Activated CD4-positive, alpha-beta T cell treated with anti-CD3 and anti-CD28 coated beads, Interleukin-2, amount 10 ng/mL, durations not matched to agents 24 days and 14 days (primary cell): ENCODE results near the gene FBLN7. TPM values are rescaled to one million over a fixed set of nuclear protein-coding genes. Genes with fewer than 3 reads are reported as not detected.
"Not testable (repeated sequence)": the region's sequence is repeated elsewhere in the genome, so short reads cannot be mapped to it uniquely, and the experiment has no call there.

Experiments
- DNase-seq: peaks from one replicate; pipeline ENCODE4 v3.0.0; 2022
- H3K27ac Mint-ChIP-seq: one replicate; pipeline ENCODE4 v1.8.0; 2022; ENCODE audit warnings: mild to moderate bottlenecking, mixed read lengths
- H3K27me3 Mint-ChIP-seq: one replicate; pipeline ENCODE4 v1.8.0; 2022; ENCODE audit warnings: mixed read lengths
- H3K36me3 Mint-ChIP-seq: one replicate; pipeline ENCODE4 v1.8.0; 2022; ENCODE audit warnings: low read depth, mild to moderate bottlenecking, mixed read lengths
- H3K4me1 Mint-ChIP-seq: one replicate; pipeline ENCODE4 v1.8.0; 2021; ENCODE audit warnings: mixed read lengths
- H3K4me3 Mint-ChIP-seq: one replicate; pipeline ENCODE4 v1.8.0; 2022; ENCODE audit warnings: mild to moderate bottlenecking, moderate library complexity, mixed read lengths
- H3K9me3 Mint-ChIP-seq: one replicate; pipeline ENCODE4 v1.8.0; 2021; ENCODE audit warnings: mixed read lengths
- intact Hi-C: fragments of 100-400 bp; cut with micrococcal nuclease; formaldehyde crosslinking; loops from one replicate; pipeline ENCODE4 v1.15.1; 2023
- total RNA-seq: library from RNA; stranded (reverse); gene quantifications from 2 replicates; pipeline ENCODE4 v1.2.3, GENCODE V29; 2022

FBLN7 gene
- total RNA-seq: 26.8 and 28.7 TPM in 2 replicates

- H3K27me3 Mint-ChIP-seq: peaks cover 30% of the 10 kb centered on the region
- peaks cover 1% of the 10 kb centered on the region for H3K9me3 Mint-ChIP-seq
- H3K4me1 Mint-ChIP-seq: peaks cover 7% of the 10 kb centered on the region
- peak within 1 kb of the TSS; percentile 70 for H3K4me3 Mint-ChIP-seq
- DNase-seq: peak; percentile 62
- peak within 1 kb of the TSS; percentile 45 for H3K27ac Mint-ChIP-seq
- intact Hi-C loops: no loop called here
- peaks cover 3% of the 10 kb centered on the region for H3K36me3 Mint-ChIP-seq
These were observed at the start of gene FBLN7 for GRCh38 chr2:112138159-112139032. Gene FBLN7 (plus strand): TSS chr2:112138385. CDS start chr2:112138656, 271 bp downstream.

DNA sequence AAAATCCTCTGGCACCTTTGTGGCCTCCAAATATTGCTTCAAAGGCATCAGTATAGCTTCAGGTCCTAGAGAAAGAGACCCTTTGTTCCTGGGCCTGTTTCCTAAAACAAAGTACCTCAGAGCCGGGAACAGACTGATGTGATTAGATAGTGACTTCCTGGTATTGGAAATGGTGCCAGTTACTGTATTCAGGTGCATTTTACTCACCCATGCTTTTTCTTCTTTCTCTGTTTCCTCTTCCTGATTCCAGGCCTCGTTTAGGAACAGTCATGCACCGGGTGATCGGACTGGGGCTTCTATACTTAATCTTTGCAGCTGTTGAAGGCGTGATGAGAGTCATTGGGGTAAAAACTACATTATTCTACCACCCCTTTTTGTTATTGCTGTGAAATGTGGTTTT lies 48.8 kb upstream of the FBLN7 start:
- Mint-ChIP-seq H3K27ac (no peak overlapping the region), H3K4me3 (no peak overlapping the region), H3K36me3 (peaks cover 70% of the 10 kb centered on the region), H3K4me1 (peaks cover 15% of the 10 kb centered on the region), H3K9me3 (no peaks in the 10 kb centered on the region), H3K27me3 (no peaks in the 10 kb centered on the region)
- no peak for DNase-seq
- intact Hi-C loops: no loop called here

DNA sequence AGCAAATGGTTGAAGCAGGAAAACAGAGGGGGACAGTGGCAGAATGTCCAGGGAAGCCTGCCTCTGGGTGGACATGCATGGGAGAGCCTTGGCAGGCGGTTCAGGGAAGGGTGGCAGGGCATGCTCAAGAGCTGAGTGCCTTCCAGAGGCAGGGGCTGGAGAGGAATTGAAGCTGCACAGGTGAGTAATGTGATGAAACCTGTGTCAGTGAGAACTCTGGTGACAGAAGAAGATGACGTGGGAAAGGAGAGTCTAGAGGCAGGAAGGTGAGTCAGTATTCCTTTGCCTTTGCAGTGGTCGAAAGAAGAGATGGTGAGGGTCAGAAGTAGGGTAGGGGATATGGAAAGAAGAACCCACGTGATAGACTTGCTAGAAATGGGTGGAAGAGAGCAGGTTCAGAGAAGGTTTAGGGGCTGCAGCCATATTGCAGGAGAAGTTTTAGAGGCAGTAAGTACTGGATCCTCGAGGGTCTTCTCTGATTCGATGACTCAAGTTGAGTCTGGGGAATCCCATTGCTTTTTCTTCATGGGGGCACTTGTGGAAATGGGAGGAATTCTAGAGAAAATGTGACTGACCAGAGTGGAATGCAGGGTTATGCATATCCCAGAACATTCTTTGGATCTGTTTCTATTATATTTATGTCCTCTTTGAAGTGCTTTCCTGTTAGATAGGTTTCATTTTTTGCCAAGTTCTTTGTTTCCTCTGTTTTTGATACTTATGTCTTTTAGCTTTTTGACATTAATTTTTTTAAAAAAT lies 45.7 kb upstream of the FBLN7 start:
- Mint-ChIP-seq H3K27me3 (no peaks in the 10 kb centered on the region), H3K27ac (peak overlapping the region; percentile 3), H3K4me1 (peaks cover 20% of the 10 kb centered on the region), H3K36me3 (peaks cover 58% of the 10 kb centered on the region), H3K4me3 (no peak overlapping the region), H3K9me3 (no peaks in the 10 kb centered on the region)
- DNase-seq: no peak
- intact Hi-C loops: loop anchor here (5.0 kb wide), 1 partner anchor 35 kb away; the partner anchor contains the start of gene TMEM87B

GRCh38 chr2:112093216-112093615 lies 45.0 kb upstream of the FBLN7 start:
- DNase-seq: no peak
- intact Hi-C loops: loop anchor here (5.0 kb wide), 1 partner anchor 36 kb away; the partner anchor contains the start of gene TMEM87B
- peaks cover 56% of the 10 kb centered on the region for H3K36me3 Mint-ChIP-seq
- peaks cover 20% of the 10 kb centered on the region for H3K4me1 Mint-ChIP-seq
- H3K27ac Mint-ChIP-seq: no peak overlapping the region
- no peaks in the 10 kb centered on the region for H3K27me3 Mint-ChIP-seq
- H3K9me3 Mint-ChIP-seq: no peaks in the 10 kb centered on the region
- no peak overlapping the region for H3K4me3 Mint-ChIP-seq

- intact Hi-C loops: no loop called here
- DNase-seq: no peak
- H3K4me1 Mint-ChIP-seq: peaks cover 20% of the 10 kb centered on the region
- H3K36me3 Mint-ChIP-seq: peaks cover 49% of the 10 kb centered on the region
- no peaks in the 10 kb centered on the region for H3K9me3 Mint-ChIP-seq
- H3K27ac Mint-ChIP-seq: no peak overlapping the region
- no peak overlapping the region for H3K4me3 Mint-ChIP-seq
- H3K27me3 Mint-ChIP-seq: no peaks in the 10 kb centered on the region
These were observed 42.5 kb upstream of the FBLN7 start for GRCh38 chr2:112095681-112096080.

GRCh38 chr2:112096098-112096497 lies 42.1 kb upstream of the FBLN7 start:
- Mint-ChIP-seq H3K27ac (no peak overlapping the region), H3K27me3 (no peaks in the 10 kb centered on the region), H3K4me3 (no peak overlapping the region), H3K4me1 (peaks cover 20% of the 10 kb centered on the region), H3K9me3 (no peaks in the 10 kb centered on the region), H3K36me3 (peaks cover 46% of the 10 kb centered on the region)
- DNase-seq: no peak
- intact Hi-C loops: no loop called here

DNA sequence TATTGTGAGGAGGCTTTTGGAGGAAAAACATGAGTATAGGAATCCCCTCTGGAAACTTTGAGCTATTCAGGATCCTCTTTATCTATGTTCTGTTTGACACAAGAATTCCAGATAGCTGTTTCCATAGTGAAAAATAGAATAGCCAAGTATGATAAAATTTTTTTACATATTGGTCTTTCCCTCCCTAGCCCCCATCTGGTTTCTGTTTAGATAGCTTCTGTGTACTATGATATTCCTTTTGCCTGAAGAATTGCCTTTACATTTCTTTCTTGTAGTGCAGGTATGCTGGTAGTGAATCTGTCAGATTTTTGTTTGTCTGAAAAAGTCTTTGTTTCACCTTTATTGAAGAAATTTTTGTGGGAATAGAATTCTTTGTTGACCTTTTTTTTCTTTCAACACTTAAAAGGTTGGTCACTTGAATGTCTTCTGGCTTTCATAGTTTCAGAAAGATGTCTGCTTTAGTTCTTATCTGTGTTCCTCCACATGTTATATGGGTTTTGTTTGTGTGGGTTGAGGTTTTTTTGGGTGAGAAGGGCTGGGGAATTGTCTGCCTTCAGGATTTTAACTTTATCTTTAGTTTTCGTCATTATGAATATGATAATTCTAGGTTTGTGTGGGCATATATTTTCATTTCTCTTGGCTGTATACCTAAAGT lies 29.9 kb upstream of the FBLN7 start:
- H3K4me1 Mint-ChIP-seq: peaks cover 4% of the 10 kb centered on the region
- no peak overlapping the region for H3K4me3 Mint-ChIP-seq
- peaks cover 12% of the 10 kb centered on the region for H3K9me3 Mint-ChIP-seq
- intact Hi-C loops: no loop called here
- H3K27ac Mint-ChIP-seq: no peak overlapping the region
- no peak for DNase-seq
- peaks cover 73% of the 10 kb centered on the region for H3K36me3 Mint-ChIP-seq
- H3K27me3 Mint-ChIP-seq: no peaks in the 10 kb centered on the region

DNA sequence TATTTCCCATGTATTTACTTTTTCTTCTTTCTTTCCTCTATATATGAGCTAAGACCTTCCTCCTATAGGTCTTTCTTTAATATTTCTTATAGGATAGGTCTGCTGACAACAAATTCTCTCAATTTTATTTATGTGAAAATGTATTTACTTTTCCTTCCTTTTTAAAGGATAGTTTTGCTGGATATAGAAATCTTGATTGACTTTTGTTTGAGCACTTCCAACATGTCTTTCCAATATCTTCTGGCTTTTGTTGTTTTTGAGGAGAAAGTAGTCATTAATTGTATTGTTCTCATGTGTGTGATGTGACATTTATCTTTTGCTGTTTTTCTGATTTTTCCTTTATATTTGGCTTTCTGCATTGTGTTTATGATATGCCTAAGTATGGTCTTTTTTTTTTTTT lies 28.9 kb upstream of the FBLN7 start:
- Mint-ChIP-seq H3K4me1 (peaks cover 4% of the 10 kb centered on the region), H3K9me3 (peaks cover 12% of the 10 kb centered on the region), H3K4me3 (no peak overlapping the region), H3K27ac (no peak overlapping the region), H3K27me3 (no peaks in the 10 kb centered on the region), H3K36me3 (peaks cover 73% of the 10 kb centered on the region)
- intact Hi-C loops: no loop called here
- no peak for DNase-seq

GRCh38 chr2:112110966-112111365 lies 27.2 kb upstream of the FBLN7 start:
- no peak for DNase-seq
- Mint-ChIP-seq H3K27ac (no peak overlapping the region), H3K9me3 (peaks cover 12% of the 10 kb centered on the region), H3K4me1 (peaks cover 4% of the 10 kb centered on the region), H3K36me3 (peaks cover 68% of the 10 kb centered on the region), H3K4me3 (no peak overlapping the region), H3K27me3 (no peaks in the 10 kb centered on the region)
- intact Hi-C loops: no loop called here

- H3K9me3 Mint-ChIP-seq, intact Hi-C loops, H3K27ac Mint-ChIP-seq, H3K27me3 Mint-ChIP-seq, H3K4me3 Mint-ChIP-seq, DNase-seq, H3K4me1 Mint-ChIP-seq: not testable (repeated sequence)
- peaks cover 62% of the 10 kb centered on the region for H3K36me3 Mint-ChIP-seq
These were observed 24.8 kb upstream of the FBLN7 start for GRCh38 chr2:112113354-112113753.

DNA sequence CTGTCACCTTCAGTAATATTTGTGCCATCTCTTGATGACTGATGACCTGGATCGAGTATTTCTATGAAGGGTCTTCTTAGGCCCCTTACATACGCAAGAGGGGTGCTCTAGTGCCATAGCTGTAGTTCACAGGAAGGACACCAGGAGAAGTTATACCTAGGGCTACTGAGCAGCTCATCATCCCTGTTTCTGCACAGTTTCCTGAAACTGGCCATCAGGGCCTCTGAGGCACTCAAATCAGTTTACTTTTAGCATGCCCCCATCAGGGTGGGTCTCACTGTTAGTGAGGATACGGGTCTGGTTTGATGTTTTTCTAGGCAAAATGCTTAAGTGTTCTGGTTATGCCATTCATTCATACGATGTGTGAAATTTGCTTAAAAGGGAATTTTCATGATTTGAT lies 20.0 kb upstream of the FBLN7 start:
- no peaks in the 10 kb centered on the region for H3K27me3 Mint-ChIP-seq
- no peaks in the 10 kb centered on the region for H3K9me3 Mint-ChIP-seq
- intact Hi-C loops: no loop called here
- peaks cover 19% of the 10 kb centered on the region for H3K36me3 Mint-ChIP-seq
- DNase-seq: no peak
- peaks cover under 1% of the 10 kb centered on the region for H3K4me1 Mint-ChIP-seq
- no peak overlapping the region for H3K4me3 Mint-ChIP-seq
- no peak overlapping the region for H3K27ac Mint-ChIP-seq

DNA sequence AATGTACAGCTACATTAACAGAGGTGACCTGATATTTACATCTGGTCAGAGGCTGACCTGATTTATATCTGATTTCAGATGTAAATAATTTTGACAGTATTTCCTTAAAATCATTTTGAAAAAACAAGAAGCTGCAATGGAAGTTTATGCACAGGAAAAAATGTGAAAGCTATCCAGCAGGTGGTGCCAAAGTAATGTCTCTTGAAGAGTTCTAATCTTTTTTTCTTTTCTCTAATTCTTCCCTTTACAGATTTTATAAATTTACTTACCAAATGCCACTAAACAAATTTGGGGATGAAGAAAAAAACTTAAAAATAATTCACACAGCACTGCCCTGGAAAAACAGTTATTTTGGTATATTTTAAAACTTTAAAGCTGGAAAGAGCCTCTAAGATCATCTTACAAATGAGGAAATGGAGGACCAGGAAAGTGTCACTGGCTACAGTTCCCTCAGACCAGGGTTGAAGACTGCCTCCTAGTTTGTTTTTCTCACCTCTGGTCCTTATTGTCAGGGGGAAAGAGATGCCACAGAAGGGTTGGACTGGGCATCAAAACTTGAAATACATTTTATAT lies 16.4 kb upstream of the FBLN7 start:
- H3K4me1 Mint-ChIP-seq: peaks cover 5% of the 10 kb centered on the region
- no peaks in the 10 kb centered on the region for H3K27me3 Mint-ChIP-seq
- H3K27ac Mint-ChIP-seq: no peak overlapping the region
- peak; percentile 86 for DNase-seq
- intact Hi-C loops: loop anchor here (2.0 kb wide), 1 partner anchor 133 kb away; the partner anchor contains the start of gene ZC3H8
- peaks cover 18% of the 10 kb centered on the region for H3K36me3 Mint-ChIP-seq
- H3K9me3 Mint-ChIP-seq: peaks cover 3% of the 10 kb centered on the region
- no peak overlapping the region for H3K4me3 Mint-ChIP-seq

- no peak overlapping the region for H3K27ac Mint-ChIP-seq
- no peaks in the 10 kb centered on the region for H3K27me3 Mint-ChIP-seq
- peaks cover 5% of the 10 kb centered on the region for H3K36me3 Mint-ChIP-seq
- H3K4me3 Mint-ChIP-seq: no peak overlapping the region
- peaks cover 6% of the 10 kb centered on the region for H3K4me1 Mint-ChIP-seq
- intact Hi-C loops: no loop called here
- peaks cover 14% of the 10 kb centered on the region for H3K9me3 Mint-ChIP-seq
- no peak for DNase-seq
These were observed 9.1 kb upstream of the FBLN7 start for GRCh38 chr2:112129060-112129459.
